Bone marrow (tissue), 2 donors: ENCODE data around the gene PRDX6.
"Not testable (repeated sequence)": the region's sequence is repeated elsewhere in the genome, so short reads cannot be mapped to it uniquely, and the experiment has no call there.

Experiments used
- DNase-seq, 2 donors: peaks; one replicate each; lab custom pipeline; 2025; lab: John Stamatoyannopoulos, UW

PRDX6 gene

GRCh38 chr1:173469656-173470055 lies 7.5 kb upstream of the PRDX6 start:
- DNase-seq: no peak

- DNase-seq: no peak
Observed at GRCh38 chr1:173470608-173471007, 6.5 kb upstream of the PRDX6 start.

- no peak for DNase-seq
Observed at GRCh38 chr1:173473599-173474011, 3.5 kb upstream of the PRDX6 start.

GRCh38 chr1:173474097-173474779 lies 2.9 kb upstream of the PRDX6 start:
- no peak for DNase-seq

GRCh38 chr1:173474780-173475421 lies 2.2 kb upstream of the PRDX6 start:
- DNase-seq: not testable (repeated sequence)

GRCh38 chr1:173475564-173476196 lies 1.5 kb upstream of the PRDX6 start:
- DNase-seq: no peak

GRCh38 chr1:173476197-173476664 lies 904 bp upstream of the PRDX6 start:
- no peak for DNase-seq

- DNase-seq: peak; percentile 77 to 88
Observed at GRCh38 chr1:173476665-173477285, 360 bp upstream of the PRDX6 start.

GRCh38 chr1:173478094-173478674 lies 1.0 kb downstream of the PRDX6 start:
- DNase-seq: no peak

- DNase-seq: no peak
Observed at GRCh38 chr1:173479649-173480048, 2.5 kb downstream of the PRDX6 start.

- no peak for DNase-seq
Observed at GRCh38 chr1:173481195-173481772, 4.1 kb downstream of the PRDX6 start.

GRCh38 chr1:173482683-173483082 lies 5.5 kb downstream of the PRDX6 start:
- DNase-seq: no peak

GRCh38 chr1:173484276-173484675 lies 7.1 kb downstream of the PRDX6 start:
- DNase-seq: no peak

- no peak for DNase-seq
Observed at GRCh38 chr1:173485401-173485800, 8.3 kb downstream of the PRDX6 start.

- DNase-seq: no peak
Observed at GRCh38 chr1:173488001-173488400, 10.9 kb downstream of the PRDX6 start.

- no peak for DNase-seq
Observed at GRCh38 chr1:173489149-173489600, 12.0 kb downstream of the PRDX6 start.

GRCh38 chr1:173489929-173490328 lies 12.8 kb downstream of the PRDX6 start:
- DNase-seq: no peak

GRCh38 chr1:173491508-173491907 lies 14.4 kb downstream of the PRDX6 start:
- DNase-seq: no peak

- DNase-seq: not testable (repeated sequence)
Observed at GRCh38 chr1:173493125-173493524, 16.0 kb downstream of the PRDX6 start.

- DNase-seq: no peak
Observed at GRCh38 chr1:173495609-173496267, 18.6 kb downstream of the PRDX6 start.

GRCh38 chr1:173496757-173497320 lies 19.7 kb downstream of the PRDX6 start:
- DNase-seq: no peak
